Upper lobe of right lung (tissue), 1 donor: ENCODE measurements around the gene CUL1. TPM values are rescaled to one million over a fixed set of nuclear protein-coding genes. Genes with fewer than 3 reads are reported as not detected.

ENCODE experiments used
- ATAC-seq: fragments of 200-7000 bp; cut with Tn5 transposase; one replicate; pipeline ENCODE4 v1.9.1; 2020; ENCODE audit warnings: mild to moderate bottlenecking, moderate library complexity
- DNase-seq: peaks from one replicate; pipeline ENCODE4 v3.0.0-alpha.2; 2020
- H3K27ac ChIP-seq: fragments of 200-600 bp; one replicate; pipeline ENCODE4 v1.8.0; 2022
- H3K27me3 ChIP-seq: fragments of 200-600 bp; one replicate; pipeline ENCODE4 v1.8.0; 2022; ENCODE audit warnings: mild to moderate bottlenecking
- H3K36me3 ChIP-seq: fragments of 200-600 bp; one replicate; pipeline ENCODE4 v1.8.0; 2022
- H3K4me1 ChIP-seq: fragments of 200-600 bp; one replicate; pipeline ENCODE4 v1.8.0; 2022
- H3K4me3 ChIP-seq: fragments of 200-600 bp; one replicate; pipeline ENCODE4 v1.8.0; 2022; ENCODE audit warnings: mild to moderate bottlenecking
- H3K9me3 ChIP-seq: fragments of 200-600 bp; one replicate; pipeline ENCODE4 v1.8.0; 2022
- CTCF ChIP-seq: fragments of 200-600 bp; IDR thresholded peaks from one replicate; pipeline ENCODE4 v1.8.0; 2022; ENCODE audit warnings: antibody characterized with exemption
- intact Hi-C: fragments of 100-400 bp; cut with DNase I; formaldehyde crosslinking; loops from one replicate; pipeline ENCODE4 v1.11.0; 2022
- total RNA-seq: library from RNA; stranded (reverse); fragmentation: NEBNext Ultra II Directional; extraction: Animal tissue kit (Norgen Biotek cat#: 25700); gene quantifications from one replicate; pipeline ENCODE4 v1.2.1, GENCODE V29; 2021
- donor health status: DM: no; HTN: yes; CAD: no; lungs with severe emphysema.

The CUL1 gene
- total RNA-seq, 1 donor from 2014 or later = 44.4 TPM

- Histone ChIP-seq H3K9me3 (no peaks in the 10 kb centered on the region), H3K4me1 (peaks cover 15% of the 10 kb centered on the region), H3K27me3 (no peaks in the 10 kb centered on the region), H3K36me3 (no peaks in the 10 kb centered on the region), H3K27ac (peak overlapping the region; percentile 99), H3K4me3 (no peak overlapping the region)
- no peak for TF ChIP-seq CTCF
- no peak for ATAC-seq
- DNase-seq = no peak
- intact Hi-C loops = no loop called here
These were observed 1.9 kb upstream of the CUL1 start for GRCh38 chr7:148696787-148697186.

- no peaks in the 10 kb centered on the region for H3K27me3 ChIP-seq
- no peaks in the 10 kb centered on the region for H3K36me3 ChIP-seq
- intact Hi-C loops = no loop called here
- H3K9me3 ChIP-seq = no peaks in the 10 kb centered on the region
- H3K27ac ChIP-seq = peak overlapping the region; percentile 99
- peak overlapping the region; percentile 90 for H3K4me3 ChIP-seq
- H3K4me1 ChIP-seq = peaks cover 19% of the 10 kb centered on the region
- DNase-seq (no peak), ATAC-seq (no peak)
- no peak for TF ChIP-seq CTCF
These were observed 1.3 kb upstream of the CUL1 start for GRCh38 chr7:148697256-148698006.

GRCh38 chr7:148698007-148698396, 701 bp upstream of the CUL1 start:
- no peaks in the 10 kb centered on the region for H3K9me3 ChIP-seq
- no peaks in the 10 kb centered on the region for H3K27me3 ChIP-seq
- H3K4me3 ChIP-seq = peak overlapping the region; percentile 90
- no peaks in the 10 kb centered on the region for H3K36me3 ChIP-seq
- no peak for DNase-seq
- intact Hi-C loops = no loop called here
- ATAC-seq = no peak
- peaks cover 25% of the 10 kb centered on the region for H3K4me1 ChIP-seq
- TF ChIP-seq CTCF = no peak
- peak overlapping the region; percentile 99 for H3K27ac ChIP-seq

GRCh38 chr7:148699024-148699781, 500 bp downstream of the CUL1 start:
- peak overlapping the region; percentile 90 for H3K4me3 ChIP-seq
- H3K36me3 ChIP-seq = no peaks in the 10 kb centered on the region
- ATAC-seq (peak; percentile 62), DNase-seq (peak; percentile 86)
- TF ChIP-seq CTCF = no peak
- peak overlapping the region; percentile 99 for H3K27ac ChIP-seq
- intact Hi-C loops = no loop called here
- H3K4me1 ChIP-seq = peaks cover 36% of the 10 kb centered on the region
- H3K9me3 ChIP-seq = no peaks in the 10 kb centered on the region
- no peaks in the 10 kb centered on the region for H3K27me3 ChIP-seq

GRCh38 chr7:148699782-148700629, 1.3 kb downstream of the CUL1 start:
- Histone ChIP-seq H3K4me1 (peaks cover 37% of the 10 kb centered on the region), H3K4me3 (peak overlapping the region; percentile 90), H3K27ac (peak overlapping the region; percentile 99), H3K9me3 (no peaks in the 10 kb centered on the region), H3K36me3 (no peaks in the 10 kb centered on the region), H3K27me3 (no peaks in the 10 kb centered on the region)
- TF ChIP-seq CTCF = no peak
- intact Hi-C loops = no loop called here
- ATAC-seq (peak; percentile 8), DNase-seq (no peak)
